K562 (cell line): ENCODE data around the gene MAD2L1BP. TPM values are rescaled to one million over a fixed set of nuclear protein-coding genes. Genes with fewer than 3 reads are reported as not detected.
A peak's percentile ranks its signal among the peaks of the same experiment; 100 is the strongest.

Source experiments
- BCL6 ChIP-seq: fragments of 250-450 bp; sonication (Bioruptor Pico); IDR thresholded peaks from 2 replicates; pipeline ENCODE4 v1.4.0; 2020
- DEAF1 ChIP-seq: fragments of 450-650 bp; formaldehyde crosslinking; IDR thresholded peaks from 2 replicates; pipeline ENCODE4 v1.4.0; 2020; ENCODE audit warnings: mild to moderate bottlenecking, moderate library complexity
- HDAC3 ChIP-seq: fragments of 450-650 bp; IDR thresholded peaks from 2 replicates; pipeline ENCODE4 v1.6.1; 2018; ENCODE audit warnings: borderline replicate concordance, mild to moderate bottlenecking, moderate library complexity; ENCODE audit not compliant: partially characterized antibody
- MBD2 ChIP-seq: sonication (generic); IDR thresholded peaks from 2 replicates; pipeline ENCODE4 v1.6.1; 2016; ENCODE audit warnings: low read depth, borderline replicate concordance
- MEF2A ChIP-seq: IDR thresholded peaks from 2 replicates; pipeline ENCODE4 v1.6.1; 2011; ENCODE audit warnings: low read depth, mild to moderate bottlenecking, low read length, moderate library complexity; ENCODE audit not compliant: control insufficient read depth
- MITF ChIP-seq: IDR thresholded peaks from 2 replicates; pipeline ENCODE4 v1.6.1; 2014; ENCODE audit warnings: antibody characterized with exemption
- RBM34 ChIP-seq: fragments of 200-400 bp; formaldehyde crosslinking; IDR thresholded peaks from 2 replicates; pipeline ENCODE4 v1.6.1; 2018; ENCODE audit warnings: low read length, borderline replicate concordance; ENCODE audit not compliant: insufficient read depth
- SAFB2 ChIP-seq: fragments of 200-400 bp; formaldehyde crosslinking; IDR thresholded peaks from 2 replicates; pipeline ENCODE4 v1.6.1; 2018; ENCODE audit warnings: borderline replicate concordance, low read length, low read depth, moderate library complexity; ENCODE audit not compliant: severe bottlenecking
- ZNF165 ChIP-seq: fragments of 250-450 bp; sonication (Bioruptor Pico); IDR thresholded peaks from 2 replicates; pipeline ENCODE4 v1.4.0; 2020; ENCODE audit warnings: borderline replicate concordance
- ZNF395 ChIP-seq: fragments of 200-800 bp; sonication (Bioruptor generic); IDR thresholded peaks from 2 replicates; pipeline ENCODE4 v1.6.1; 2017; ENCODE audit warnings: missing genetic modification characterization, missing compliant biosample characterization
- polyA plus RNA-seq, 8 experiments: library from polyadenylated mRNA; depleted of rRNA in 4 of 8; stranded (reverse) in 5 of 8; unstranded in 3 of 8; fragments of >200 nt; fragmentation: Nextera tagmentation in 2 of 8; fragmentation: Illumina TruSeq in 1 of 8; extraction: Ambion mirVana in 2 of 8; extraction: Trizol in 1 of 8; gene quantifications; 2 replicates each; pipeline versions ENCODE4 v1.2.1 to v1.2.3, GENCODE V29; 2011 to 2014; ENCODE audit warnings: inconsistent platforms in 1 of 8, missing spikeins in 1 of 8
- total RNA-seq, 7 experiments: library from RNA; depleted of rRNA in 6 of 7; stranded (reverse); fragments of >200 nt in 6 of 7; fragmentation: Illumina TruSeq in 2 of 7; extraction: Trizol in 2 of 7; gene quantifications; 2 replicates each; pipeline versions ENCODE4 v1.2.1 to v1.2.3, GENCODE V29; 2011 to 2021; ENCODE audit warnings: low replicate concordance in 1 of 7

The MAD2L1BP gene
- total and polyA plus RNA-seq, 9 of the 15 experiments (the other 6 are each of a cell fraction or from before 2014, with no cell fraction given): 69.7 to 321 (median 111) TPM

- no peak for TF ChIP-seq DEAF1 (CRISPR knock-in tag)
- no peak for TF ChIP-seq ZNF165 (CRISPR knock-in tag)
- TF ChIP-seq BCL6: no peak
- TF ChIP-seq RBM34: no peak
- TF ChIP-seq MBD2: peak; percentile 33; the same call in 1 of the 2 replicates
- TF ChIP-seq HDAC3: no peak
- peak; percentile 84 for TF ChIP-seq ZNF395 (CRISPR knock-in tag)
- peak; percentile 53; the same call in 1 of the 2 replicates for TF ChIP-seq MITF
- no peak for TF ChIP-seq MEF2A
- TF ChIP-seq SAFB2: no peak
Observed at GRCh38 chr6:43639984-43640800, 4.6 kb downstream of the MAD2L1BP start (continued).
